ENCODE results near the gene SLC29A1.

The SLC29A1 gene

GRCh38 chr6:44207966-44208365, 15.4 kb upstream of the SLC29A1 start:
- TF ChIP-seq, protein P1, sequence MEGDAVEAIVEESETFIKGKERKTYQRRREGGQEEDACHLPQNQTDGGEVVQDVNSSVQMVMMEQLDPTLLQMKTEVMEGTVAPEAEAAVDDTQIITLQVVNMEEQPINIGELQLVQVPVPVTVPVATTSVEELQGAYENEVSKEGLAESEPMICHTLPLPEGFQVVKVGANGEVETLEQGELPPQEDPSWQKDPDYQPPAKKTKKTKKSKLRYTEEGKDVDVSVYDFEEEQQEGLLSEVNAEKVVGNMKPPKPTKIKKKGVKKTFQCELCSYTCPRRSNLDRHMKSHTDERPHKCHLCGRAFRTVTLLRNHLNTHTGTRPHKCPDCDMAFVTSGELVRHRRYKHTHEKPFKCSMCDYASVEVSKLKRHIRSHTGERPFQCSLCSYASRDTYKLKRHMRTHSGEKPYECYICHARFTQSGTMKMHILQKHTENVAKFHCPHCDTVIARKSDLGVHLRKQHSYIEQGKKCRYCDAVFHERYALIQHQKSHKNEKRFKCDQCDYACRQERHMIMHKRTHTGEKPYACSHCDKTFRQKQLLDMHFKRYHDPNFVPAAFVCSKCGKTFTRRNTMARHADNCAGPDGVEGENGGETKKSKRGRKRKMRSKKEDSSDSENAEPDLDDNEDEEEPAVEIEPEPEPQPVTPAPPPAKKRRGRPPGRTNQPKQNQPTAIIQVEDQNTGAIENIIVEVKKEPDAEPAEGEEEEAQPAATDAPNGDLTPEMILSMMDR (IDR thresholded peaks at IDR 0.05; ENCODE audit: insufficient read depth, low read length), result no peak
- no peak for TF ChIP-seq GABPA (IDR thresholded peaks at IDR 0.05; ENCODE audit: low read depth)
- TF ChIP-seq, protein P2, sequence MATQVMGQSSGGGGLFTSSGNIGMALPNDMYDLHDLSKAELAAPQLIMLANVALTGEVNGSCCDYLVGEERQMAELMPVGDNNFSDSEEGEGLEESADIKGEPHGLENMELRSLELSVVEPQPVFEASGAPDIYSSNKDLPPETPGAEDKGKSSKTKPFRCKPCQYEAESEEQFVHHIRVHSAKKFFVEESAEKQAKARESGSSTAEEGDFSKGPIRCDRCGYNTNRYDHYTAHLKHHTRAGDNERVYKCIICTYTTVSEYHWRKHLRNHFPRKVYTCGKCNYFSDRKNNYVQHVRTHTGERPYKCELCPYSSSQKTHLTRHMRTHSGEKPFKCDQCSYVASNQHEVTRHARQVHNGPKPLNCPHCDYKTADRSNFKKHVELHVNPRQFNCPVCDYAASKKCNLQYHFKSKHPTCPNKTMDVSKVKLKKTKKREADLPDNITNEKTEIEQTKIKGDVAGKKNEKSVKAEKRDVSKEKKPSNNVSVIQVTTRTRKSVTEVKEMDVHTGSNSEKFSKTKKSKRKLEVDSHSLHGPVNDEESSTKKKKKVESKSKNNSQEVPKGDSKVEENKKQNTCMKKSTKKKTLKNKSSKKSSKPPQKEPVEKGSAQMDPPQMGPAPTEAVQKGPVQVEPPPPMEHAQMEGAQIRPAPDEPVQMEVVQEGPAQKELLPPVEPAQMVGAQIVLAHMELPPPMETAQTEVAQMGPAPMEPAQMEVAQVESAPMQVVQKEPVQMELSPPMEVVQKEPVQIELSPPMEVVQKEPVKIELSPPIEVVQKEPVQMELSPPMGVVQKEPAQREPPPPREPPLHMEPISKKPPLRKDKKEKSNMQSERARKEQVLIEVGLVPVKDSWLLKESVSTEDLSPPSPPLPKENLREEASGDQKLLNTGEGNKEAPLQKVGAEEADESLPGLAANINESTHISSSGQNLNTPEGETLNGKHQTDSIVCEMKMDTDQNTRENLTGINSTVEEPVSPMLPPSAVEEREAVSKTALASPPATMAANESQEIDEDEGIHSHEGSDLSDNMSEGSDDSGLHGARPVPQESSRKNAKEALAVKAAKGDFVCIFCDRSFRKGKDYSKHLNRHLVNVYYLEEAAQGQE (IDR thresholded peaks at IDR 0.05; ENCODE audit: insufficient replicate concordance, low read depth), result no peak
- no peak for TF ChIP-seq POLR2AphosphoS5 (IDR thresholded peaks at IDR 0.05; ENCODE audit: low read depth)
- TF ChIP-seq SPI1 (IDR thresholded peaks at IDR 0.05; ENCODE audit: borderline replicate concordance, low read depth), result no peak
- no peak for DNase-seq (ENCODE audit: low read depth in 1 of 2, low spot score in 1 of 2)
- H3K27ac ChIP-seq (replicated peaks), result no peak overlapping the region

GRCh38 chr6:44211284-44211683, 12.1 kb upstream of the SLC29A1 start:
- DNase-seq (ENCODE audit: low read depth in 1 of 2, low spot score in 1 of 2), result peak in 1 of 2 experiments; percentile 62
- TF ChIP-seq, protein P1 (IDR thresholded peaks at IDR 0.05; ENCODE audit: insufficient read depth, low read length), result no peak
- peak; percentile 72 for TF ChIP-seq SPI1 (IDR thresholded peaks at IDR 0.05; ENCODE audit: borderline replicate concordance, low read depth)
- no peak for TF ChIP-seq GABPA (IDR thresholded peaks at IDR 0.05; ENCODE audit: low read depth)
- H3K27ac ChIP-seq (replicated peaks), result peak overlapping the region; percentile 25
- no peaks in the 10 kb centered on the region for H3K27me3 ChIP-seq (ENCODE audit: insufficient read depth, poor library complexity, severe bottlenecking)
- no peak overlapping the region for H3K4me3 ChIP-seq (replicated peaks; ENCODE audit: insufficient read depth, low read length)

More at GRCh38 chr6:44207966-44208365, 15.4 kb upstream of the SLC29A1 start:
- H3K4me3 ChIP-seq (replicated peaks; ENCODE audit: insufficient read depth, low read length), result no peak overlapping the region
- H3K27me3 ChIP-seq (ENCODE audit: insufficient read depth, poor library complexity, severe bottlenecking), result no peaks in the 10 kb centered on the region

GRCh38 chr6:44214307-44214706, 9.1 kb upstream of the SLC29A1 start:
- H3K4me3 ChIP-seq (replicated peaks; ENCODE audit: insufficient read depth, low read length), result no peak overlapping the region
- no peak overlapping the region for H3K27ac ChIP-seq (replicated peaks)
- H3K27me3 ChIP-seq (ENCODE audit: insufficient read depth, poor library complexity, severe bottlenecking), result no peaks in the 10 kb centered on the region
- no peak for DNase-seq (ENCODE audit: low read depth in 1 of 2, low spot score in 1 of 2)
- TF ChIP-seq GABPA (IDR thresholded peaks at IDR 0.05; ENCODE audit: low read depth), result no peak

GRCh38 chr6:44216677-44217331, 6.6 kb upstream of the SLC29A1 start, which contains the start of gene MYMX:
Gene MYMX (plus strand): TSS chr6:44216926. CDS start chr6:44217472, 546 bp downstream.
- H3K27ac ChIP-seq (replicated peaks), result no peak within 1 kb of the TSS
- DNase-seq (ENCODE audit: low read depth in 1 of 2, low spot score in 1 of 2), result no peak
- TF ChIP-seq SPI1 (IDR thresholded peaks at IDR 0.05; ENCODE audit: borderline replicate concordance, low read depth), result no peak
- TF ChIP-seq POLR2AphosphoS5 (IDR thresholded peaks at IDR 0.05; ENCODE audit: low read depth), result no peak
- TF ChIP-seq, protein P1 (IDR thresholded peaks at IDR 0.05; ENCODE audit: insufficient read depth, low read length), result no peak

DNA sequence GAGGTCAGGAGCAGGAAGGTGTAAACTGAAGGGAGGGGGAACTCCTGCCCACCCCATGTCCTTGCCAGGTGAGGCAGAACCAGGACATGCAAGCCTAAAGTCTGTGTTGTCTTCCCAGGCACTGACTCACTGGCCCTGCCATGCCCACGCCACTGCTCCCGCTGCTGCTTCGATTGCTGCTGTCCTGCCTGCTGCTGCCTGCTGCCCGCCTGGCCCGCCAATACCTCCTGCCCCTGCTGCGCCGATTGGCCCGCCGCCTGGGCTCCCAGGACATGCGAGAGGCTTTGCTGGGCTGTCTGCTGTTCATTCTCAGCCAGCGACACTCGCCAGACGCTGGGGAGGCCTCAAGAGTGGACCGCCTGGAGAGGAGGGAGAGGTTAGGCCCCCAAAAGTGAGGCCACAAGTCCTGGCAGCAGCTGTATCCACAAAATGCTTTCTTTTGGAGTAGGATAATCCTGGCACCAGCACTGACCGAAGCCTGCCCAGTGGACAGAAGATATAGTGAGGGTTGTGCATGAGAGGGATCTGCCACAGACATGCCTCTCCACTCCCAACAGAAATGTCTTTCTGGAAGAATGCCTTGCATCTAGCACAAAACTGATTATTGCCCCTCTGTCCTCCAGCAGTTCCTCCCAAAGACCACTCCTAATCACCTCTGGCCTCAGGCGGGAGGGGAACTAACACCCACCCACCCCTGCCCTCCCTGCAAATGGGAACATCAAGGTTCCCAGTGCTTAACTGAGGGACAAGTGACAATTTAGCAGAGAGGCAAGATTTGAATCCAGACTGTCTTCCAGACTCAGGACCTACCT, 5.9 kb upstream of the SLC29A1 start:
- TF ChIP-seq POLR2AphosphoS5 (IDR thresholded peaks at IDR 0.05; ENCODE audit: low read depth), result no peak
- TF ChIP-seq SPI1 (IDR thresholded peaks at IDR 0.05; ENCODE audit: borderline replicate concordance, low read depth), result no peak
- TF ChIP-seq, protein P2 (IDR thresholded peaks at IDR 0.05; ENCODE audit: insufficient replicate concordance, low read depth), result no peak
- no peak for TF ChIP-seq GABPA (IDR thresholded peaks at IDR 0.05; ENCODE audit: low read depth)
- TF ChIP-seq, protein P1 (IDR thresholded peaks at IDR 0.05; ENCODE audit: insufficient read depth, low read length), result no peak
- Histone ChIP-seq H3K4me3 (replicated peaks; ENCODE audit: insufficient read depth, low read length) (no peak overlapping the region), H3K27me3 (ENCODE audit: insufficient read depth, poor library complexity, severe bottlenecking) (no peaks in the 10 kb centered on the region), H3K27ac (replicated peaks) (no peak overlapping the region)
- no peak for DNase-seq (ENCODE audit: low read depth in 1 of 2, low spot score in 1 of 2)

More at GRCh38 chr6:44216677-44217331, 6.6 kb upstream of the SLC29A1 start, which contains the start of gene MYMX:
- H3K27me3 ChIP-seq (ENCODE audit: insufficient read depth, poor library complexity, severe bottlenecking), result no peaks in the 10 kb centered on the region
- H3K4me3 ChIP-seq (replicated peaks; ENCODE audit: insufficient read depth, low read length), result no peak within 1 kb of the TSS

Data from HL-60 (cell line).